PC-3 (cell line): ENCODE measurements around the gene HDAC4. TPM values are rescaled to one million over a fixed set of nuclear protein-coding genes. Genes with fewer than 3 reads are reported as not detected.
A peak's percentile ranks its signal among the peaks of the same experiment; 100 is the strongest.

Experiments used
- ATAC-seq: fragments of 200-7000 bp; cut with Tn5 transposase; 2 replicates; pipeline ENCODE4 v1.9.1; 2020; ENCODE audit warnings: mild to moderate bottlenecking, moderate library complexity
- BruUV-seq: library from RNA; stranded (reverse); fragments of 400-500 nt; replicated peaks from 2 replicates; lab custom pipeline; 2021; lab: Mats Ljungman, UMichigan
- CTCF ChIA-PET: fragments of 300-600 bp; sonication (Branson Sonifier 250); formaldehyde crosslinking; loops from one replicate; lab custom pipeline; 2022; ENCODE audit warnings: antibody characterized with exemption; lab: Charles Lee
- POLR2A ChIA-PET: fragments of 300-600 bp; sonication (Branson Sonifier 250); formaldehyde crosslinking; loops from one replicate; lab custom pipeline; 2022; ENCODE audit warnings: antibody characterized with exemption; ENCODE audit not compliant: unreplicated experiment; lab: Charles Lee
- DNase-seq: peaks from one replicate; pipeline ENCODE4 v3.0.0-alpha.2; 2015
- H2AFZ ChIP-seq: fragments of 300-600 bp; sonication (generic); 2 replicates; pipeline ENCODE4 v1.6.0; 2016; ENCODE audit warnings: antibody characterized with exemption, low read length
- H3F3A ChIP-seq: fragments of 300-600 bp; sonication (generic); one replicate; pipeline ENCODE4 v1.6.0; 2017; ENCODE audit warnings: antibody characterized with exemption, low read length, control low read depth, mild to moderate bottlenecking; ENCODE audit not compliant: unreplicated experiment
- H3K27ac ChIP-seq: fragments of 300-600 bp; sonication (generic); 2 replicates; pipeline ENCODE4 v1.5.1; 2016; ENCODE audit warnings: mild to moderate bottlenecking, low read length
- H3K27me3 ChIP-seq: fragments of 300-600 bp; sonication (generic); 2 replicates; pipeline ENCODE4 v1.6.1; 2016; ENCODE audit warnings: low read length, mixed read lengths
- H3K36me3 ChIP-seq: fragments of 300-600 bp; sonication (generic); 2 replicates; pipeline ENCODE4 v1.6.1; 2016; ENCODE audit warnings: low read depth, mixed run types, low read length, mixed read lengths
- H3K4me1 ChIP-seq: fragments of 300-600 bp; sonication (generic); 2 replicates; pipeline ENCODE4 v1.5.1; 2016; ENCODE audit warnings: low read length; ENCODE audit not compliant: insufficient read depth
- H3K4me2 ChIP-seq: fragments of 300-600 bp; sonication (generic); 2 replicates; pipeline ENCODE4 v1.6.0; 2016; ENCODE audit warnings: low read length
- H3K4me3 ChIP-seq: fragments of 300-600 bp; sonication (generic); 2 replicates; pipeline ENCODE4 v1.5.1; 2016; ENCODE audit warnings: mild to moderate bottlenecking, low read length, mixed read lengths
- H3K79me2 ChIP-seq: fragments of 300-600 bp; sonication (generic); 2 replicates; pipeline ENCODE4 v1.6.1; 2017; ENCODE audit warnings: low read length, mixed read lengths
- H3K9ac ChIP-seq: fragments of 300-600 bp; sonication (generic); 2 replicates; pipeline ENCODE4 v1.6.0; 2016; ENCODE audit warnings: mild to moderate bottlenecking, low read length
- H3K9me2 ChIP-seq: fragments of 300-600 bp; sonication (generic); replicated peaks from 2 replicates; pipeline ENCODE4 v1.6.1; 2016; ENCODE audit warnings: mixed run types, low read length, mixed read lengths
- H3K9me3 ChIP-seq: fragments of 300-600 bp; sonication (generic); 2 replicates; pipeline ENCODE4 v1.6.1; 2016; ENCODE audit warnings: low read length, mixed read lengths
- H4K20me1 ChIP-seq: fragments of 300-600 bp; sonication (generic); 2 replicates; pipeline ENCODE4 v1.6.1; 2016; ENCODE audit warnings: low read length, mixed read lengths
- EZH2 ChIP-seq: fragments of 300-600 bp; sonication (generic); IDR thresholded peaks from one replicate; pipeline ENCODE4 v1.6.1; 2017; ENCODE audit warnings: antibody characterized with exemption, mild to moderate bottlenecking, low read length; ENCODE audit not compliant: unreplicated experiment
- EZH2phosphoT487 ChIP-seq: fragments of 300-600 bp; sonication (generic); IDR thresholded peaks from 2 replicates; pipeline ENCODE4 v1.6.1; 2018; ENCODE audit warnings: mild to moderate bottlenecking, antibody characterized with exemption, low read length, borderline replicate concordance
- intact Hi-C: fragments of 100-400 bp; cut with micrococcal nuclease; formaldehyde crosslinking; loops from 2 replicates; pipeline ENCODE4 v1.9.0; 2023
- total RNA-seq: library from RNA; depleted of rRNA; stranded (reverse); fragments of >200 nt; gene quantifications from 2 replicates; pipeline ENCODE4 v1.2.3, GENCODE V29; 2014
- TF ChIP-seq, protein P1 (sequence below): fragments of 300-600 bp; sonication (generic); conservative IDR thresholded peaks from 2 replicates; pipeline ENCODE4 v1.5.1; 2017; ENCODE audit warnings: antibody characterized with exemption, low read depth, mild to moderate bottlenecking, low read length

The HDAC4 gene
- total RNA-seq, 1 experiment from 2014 or later: 8.5 TPM

DNA sequence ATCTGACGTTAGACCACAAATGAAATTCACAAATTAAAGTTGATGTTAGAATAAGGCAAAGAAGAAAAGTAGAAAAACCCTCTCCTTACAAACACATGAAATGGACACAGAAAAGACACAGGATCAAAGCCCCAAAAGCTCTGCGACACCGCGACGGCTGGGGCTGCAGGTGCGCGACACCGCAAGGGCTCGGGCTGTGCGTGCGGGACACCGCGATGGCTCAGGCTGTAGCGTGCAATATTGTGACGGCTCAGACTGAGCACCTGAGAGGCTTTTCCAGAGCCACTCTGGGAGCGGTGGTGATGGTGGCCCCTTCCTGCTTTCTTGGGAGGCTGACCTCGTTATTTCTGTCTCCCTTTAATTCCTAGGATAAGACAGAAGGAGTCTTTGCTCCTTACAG lies 296.0 kb downstream of the HDAC4 start:
- no TSS peak for BruUV-seq
- H3K27ac ChIP-seq: no peak overlapping the region
- H3K27me3 ChIP-seq: no peaks in the 10 kb centered on the region
- no peak overlapping the region for H3K4me3 ChIP-seq
- ATAC-seq (no peak), DNase-seq (no peak)
- H3K9me2 ChIP-seq: no peaks in the 10 kb centered on the region
- no peaks in the 10 kb centered on the region for H3K79me2 ChIP-seq
- no peak overlapping the region for H3K9ac ChIP-seq
- TF ChIP-seq EZH2phosphoT487 (no peak), EZH2 (no peak)
- TF ChIP-seq, protein P1, sequence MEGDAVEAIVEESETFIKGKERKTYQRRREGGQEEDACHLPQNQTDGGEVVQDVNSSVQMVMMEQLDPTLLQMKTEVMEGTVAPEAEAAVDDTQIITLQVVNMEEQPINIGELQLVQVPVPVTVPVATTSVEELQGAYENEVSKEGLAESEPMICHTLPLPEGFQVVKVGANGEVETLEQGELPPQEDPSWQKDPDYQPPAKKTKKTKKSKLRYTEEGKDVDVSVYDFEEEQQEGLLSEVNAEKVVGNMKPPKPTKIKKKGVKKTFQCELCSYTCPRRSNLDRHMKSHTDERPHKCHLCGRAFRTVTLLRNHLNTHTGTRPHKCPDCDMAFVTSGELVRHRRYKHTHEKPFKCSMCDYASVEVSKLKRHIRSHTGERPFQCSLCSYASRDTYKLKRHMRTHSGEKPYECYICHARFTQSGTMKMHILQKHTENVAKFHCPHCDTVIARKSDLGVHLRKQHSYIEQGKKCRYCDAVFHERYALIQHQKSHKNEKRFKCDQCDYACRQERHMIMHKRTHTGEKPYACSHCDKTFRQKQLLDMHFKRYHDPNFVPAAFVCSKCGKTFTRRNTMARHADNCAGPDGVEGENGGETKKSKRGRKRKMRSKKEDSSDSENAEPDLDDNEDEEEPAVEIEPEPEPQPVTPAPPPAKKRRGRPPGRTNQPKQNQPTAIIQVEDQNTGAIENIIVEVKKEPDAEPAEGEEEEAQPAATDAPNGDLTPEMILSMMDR: no peak
- H2AFZ ChIP-seq: no peak overlapping the region
- no peak overlapping the region for H3K4me2 ChIP-seq
- no peaks in the 10 kb centered on the region for H4K20me1 ChIP-seq
- no peaks in the 10 kb centered on the region for H3K36me3 ChIP-seq
- no peaks in the 10 kb centered on the region for H3K4me1 ChIP-seq
- H3K9me3 ChIP-seq: no peaks in the 10 kb centered on the region
- intact Hi-C loops: loop anchor here (5.0 kb wide), 1 partner anchor 132 kb away; no protein-coding TSS in a partner anchor
- POLR2A ChIA-PET: no interaction called here
- CTCF ChIA-PET: no interaction called here
- H3F3A ChIP-seq: no peaks in the 10 kb centered on the region

DNA sequence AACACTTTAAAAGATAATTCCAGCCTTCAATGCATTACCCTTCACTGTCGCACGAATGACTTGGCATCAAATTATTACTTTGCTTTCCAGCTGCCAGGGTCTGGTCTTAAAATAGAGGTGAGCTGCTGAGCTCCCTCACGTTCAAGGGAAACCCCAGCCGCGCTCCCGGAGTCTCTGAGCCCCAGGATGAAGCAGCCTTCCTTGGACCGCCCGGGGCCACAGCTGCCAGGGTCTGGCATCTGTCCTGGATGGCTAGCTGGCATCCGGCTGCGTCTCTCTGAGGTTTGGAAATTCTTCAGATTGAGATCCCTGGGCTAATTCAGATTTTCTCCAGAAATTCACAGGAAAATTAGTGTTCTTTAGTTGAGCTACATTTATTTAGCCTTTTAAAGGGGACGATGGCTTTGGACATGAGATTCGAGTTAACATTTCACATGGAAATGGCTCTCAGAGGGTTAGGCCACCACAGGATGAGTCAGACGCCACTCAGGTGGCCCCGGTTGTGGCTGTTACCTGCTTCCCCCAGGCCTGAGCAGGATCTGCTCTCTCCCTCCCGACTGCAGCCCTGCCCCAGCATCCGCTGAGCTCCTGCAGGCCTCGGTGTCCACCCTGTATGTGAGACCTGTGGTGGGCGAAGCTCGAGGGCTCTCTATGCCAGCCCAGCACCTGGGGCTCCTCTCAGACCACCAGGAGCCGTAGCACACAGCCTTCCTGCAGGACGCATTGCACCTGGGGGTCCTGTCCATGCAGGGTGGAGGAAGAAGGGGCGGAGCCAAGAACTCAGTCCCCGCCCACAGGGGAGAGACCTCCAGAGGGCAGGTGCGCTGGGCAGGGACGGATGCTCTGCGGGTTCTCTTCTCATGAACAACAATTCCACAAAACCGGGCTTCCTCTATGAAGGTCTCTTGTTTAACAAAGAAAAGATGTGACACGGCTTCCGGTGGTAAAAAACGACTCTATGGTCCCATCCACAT lies 297.4 kb downstream of the HDAC4 start:
- no TSS peak for BruUV-seq
- intact Hi-C loops: no loop called here
- H3K4me2 ChIP-seq: no peak overlapping the region
- no peaks in the 10 kb centered on the region for H3K9me3 ChIP-seq
- TF ChIP-seq, protein P1: no peak
- TF ChIP-seq EZH2 (no peak), EZH2phosphoT487 (no peak)
- H3K36me3 ChIP-seq: no peaks in the 10 kb centered on the region
- ChIA-PET CTCF (no interaction called here), POLR2A (no interaction called here)
- H3K9me2 ChIP-seq: no peaks in the 10 kb centered on the region
- no peaks in the 10 kb centered on the region for H4K20me1 ChIP-seq
- H3K79me2 ChIP-seq: no peaks in the 10 kb centered on the region
- peak; percentile 7 for DNase-seq
- no peak overlapping the region for H2AFZ ChIP-seq
- H3K27ac ChIP-seq: no peak overlapping the region
- no peaks in the 10 kb centered on the region for H3F3A ChIP-seq
- H3K27me3 ChIP-seq: no peaks in the 10 kb centered on the region
- H3K4me1 ChIP-seq: peaks cover 6% of the 10 kb centered on the region
- no peak overlapping the region for H3K9ac ChIP-seq
- ATAC-seq: no peak
- no peak overlapping the region for H3K4me3 ChIP-seq

DNA sequence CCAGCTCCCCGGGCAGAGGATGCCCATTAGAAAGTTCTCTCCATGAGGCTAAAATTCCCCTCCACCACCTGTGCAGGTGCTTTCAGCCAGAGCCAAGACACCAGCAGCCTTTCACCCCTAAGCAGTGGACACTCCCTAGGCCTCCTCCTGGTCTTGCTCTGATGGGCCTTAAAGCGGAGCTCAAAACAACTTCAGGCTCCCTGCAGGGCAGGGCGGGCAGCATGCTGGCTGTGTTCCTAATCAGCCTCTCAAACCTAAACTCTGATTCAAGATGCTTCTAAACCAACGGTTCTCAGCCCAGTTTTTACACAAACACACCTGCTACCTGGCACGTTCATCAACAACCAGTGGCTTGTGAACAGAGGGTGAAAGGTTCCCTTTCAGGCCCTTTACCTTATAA lies 298.6 kb downstream of the HDAC4 start:
- BruUV-seq: no TSS peak
- DNase-seq (no peak), ATAC-seq (no peak)
- Histone ChIP-seq H3K4me1 (peaks cover 14% of the 10 kb centered on the region), H4K20me1 (no peaks in the 10 kb centered on the region), H3K79me2 (no peaks in the 10 kb centered on the region), H3F3A (no peaks in the 10 kb centered on the region), H3K9me3 (no peaks in the 10 kb centered on the region), H3K27me3 (no peaks in the 10 kb centered on the region), H2AFZ (no peak overlapping the region), H3K9me2 (no peaks in the 10 kb centered on the region), H3K4me2 (no peak overlapping the region), H3K36me3 (no peaks in the 10 kb centered on the region), H3K27ac (no peak overlapping the region), H3K9ac (no peak overlapping the region), H3K4me3 (no peak overlapping the region)
- intact Hi-C loops: no loop called here
- POLR2A ChIA-PET: no interaction called here
- CTCF ChIA-PET: no interaction called here
- no peak for TF ChIP-seq EZH2
- TF ChIP-seq, protein P1: no peak
- TF ChIP-seq EZH2phosphoT487: no peak
